BE2C (cell line): ENCODE results near the gene CERS4.
"Not testable (repeated sequence)": the region's sequence is repeated elsewhere in the genome, so short reads cannot be mapped to it uniquely, and the experiment has no call there.

Experiments
- DNase-seq: peaks from one replicate; pipeline ENCODE4 v3.0.0-alpha.2; 2020
- H3K27me3 ChIP-seq: fragments of 250-450 bp; sonication (Bioruptor Pico); 2 replicates; pipeline ENCODE4 v1.5.1; 2020; ENCODE audit warnings: mild to moderate bottlenecking
- H3K36me3 ChIP-seq: fragments of 250-450 bp; sonication (Bioruptor Pico); 2 replicates; pipeline ENCODE4 v1.5.1; 2020; ENCODE audit warnings: mild to moderate bottlenecking
- H3K4me1 ChIP-seq: fragments of 250-450 bp; sonication (Bioruptor Pico); 2 replicates; pipeline ENCODE4 v1.5.1; 2020
- H3K4me3 ChIP-seq: 2 replicates; pipeline ENCODE4 v1.5.1; 2011; ENCODE audit warnings: low read depth, low read length
- H3K9me3 ChIP-seq: fragments of 250-450 bp; sonication (Bioruptor Pico); 2 replicates; pipeline ENCODE4 v1.5.1; 2020
- TF ChIP-seq, protein P1 (sequence below): IDR thresholded peaks from 2 replicates; pipeline ENCODE4 v1.5.1; 2012; ENCODE audit warnings: mild to moderate bottlenecking, low read depth, low read length

The CERS4 gene

DNA sequence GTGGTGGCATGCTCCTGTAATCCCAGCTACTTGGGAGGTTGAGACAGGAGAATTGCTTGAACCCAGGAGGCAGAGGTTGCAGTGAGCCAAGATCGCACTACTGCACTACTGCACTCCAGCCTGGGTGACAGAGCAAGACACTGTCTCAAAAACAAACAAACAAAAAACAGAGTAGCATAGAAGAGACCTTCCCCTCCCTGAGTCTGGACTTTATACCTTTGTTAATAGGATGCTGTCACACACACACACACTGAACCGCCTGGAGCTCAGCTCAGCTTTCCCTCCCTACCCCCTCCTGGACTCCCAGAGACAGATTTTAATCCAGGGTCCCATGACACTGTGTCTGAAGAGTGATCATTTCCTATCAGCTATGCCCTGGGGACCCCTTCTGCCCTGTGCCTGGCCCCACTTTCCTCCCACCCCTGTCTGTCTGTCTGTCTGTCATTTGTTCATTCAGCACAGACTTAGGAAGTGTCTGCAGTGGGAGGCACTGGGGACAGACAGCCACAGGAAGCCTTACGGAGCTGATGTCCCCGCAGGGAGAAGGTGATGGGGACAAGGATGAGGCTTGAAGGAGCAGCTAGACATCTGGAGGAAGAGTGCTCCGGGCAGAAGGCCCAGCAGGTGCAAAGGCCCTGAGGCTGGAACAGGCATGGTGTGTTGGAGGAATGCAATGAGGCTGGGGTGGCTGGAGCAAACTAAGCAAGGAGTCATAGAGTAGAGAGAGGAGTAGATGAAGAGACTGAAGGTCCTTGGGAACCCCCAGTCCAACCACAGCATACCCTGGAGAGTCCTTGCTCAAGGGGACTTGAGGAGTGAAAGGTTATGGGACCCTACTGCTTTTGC lies 4.9 kb downstream of the CERS4 start:
- Histone ChIP-seq H3K4me3 (no peak overlapping the region), H3K9me3 (no peaks in the 10 kb centered on the region), H3K27me3 (peaks cover 7% of the 10 kb centered on the region), H3K4me1 (no peaks in the 10 kb centered on the region), H3K36me3 (no peaks in the 10 kb centered on the region)
- no peak for DNase-seq
- TF ChIP-seq, protein P1, sequence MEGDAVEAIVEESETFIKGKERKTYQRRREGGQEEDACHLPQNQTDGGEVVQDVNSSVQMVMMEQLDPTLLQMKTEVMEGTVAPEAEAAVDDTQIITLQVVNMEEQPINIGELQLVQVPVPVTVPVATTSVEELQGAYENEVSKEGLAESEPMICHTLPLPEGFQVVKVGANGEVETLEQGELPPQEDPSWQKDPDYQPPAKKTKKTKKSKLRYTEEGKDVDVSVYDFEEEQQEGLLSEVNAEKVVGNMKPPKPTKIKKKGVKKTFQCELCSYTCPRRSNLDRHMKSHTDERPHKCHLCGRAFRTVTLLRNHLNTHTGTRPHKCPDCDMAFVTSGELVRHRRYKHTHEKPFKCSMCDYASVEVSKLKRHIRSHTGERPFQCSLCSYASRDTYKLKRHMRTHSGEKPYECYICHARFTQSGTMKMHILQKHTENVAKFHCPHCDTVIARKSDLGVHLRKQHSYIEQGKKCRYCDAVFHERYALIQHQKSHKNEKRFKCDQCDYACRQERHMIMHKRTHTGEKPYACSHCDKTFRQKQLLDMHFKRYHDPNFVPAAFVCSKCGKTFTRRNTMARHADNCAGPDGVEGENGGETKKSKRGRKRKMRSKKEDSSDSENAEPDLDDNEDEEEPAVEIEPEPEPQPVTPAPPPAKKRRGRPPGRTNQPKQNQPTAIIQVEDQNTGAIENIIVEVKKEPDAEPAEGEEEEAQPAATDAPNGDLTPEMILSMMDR, result no peak

DNA sequence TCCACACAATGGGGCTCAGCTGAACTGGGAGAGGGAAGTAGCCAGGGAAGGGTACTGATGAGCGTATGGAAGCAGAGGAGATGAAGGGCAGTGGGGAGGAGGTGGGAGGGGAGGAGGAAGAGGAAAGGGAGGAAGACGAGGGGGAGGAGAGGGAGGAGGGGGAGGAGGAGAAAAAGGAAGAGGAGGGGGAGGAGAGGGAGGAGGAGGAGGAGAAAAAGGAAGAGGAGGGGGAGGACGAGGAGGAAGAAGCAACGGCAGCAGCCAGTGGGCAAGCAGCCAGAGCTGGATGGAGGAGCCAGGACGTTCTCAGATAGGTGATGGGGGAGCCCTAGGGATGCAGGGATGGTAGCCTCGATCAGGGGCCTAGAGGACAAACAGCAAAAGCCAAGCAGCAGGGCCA lies 5.6 kb downstream of the CERS4 start:
- no peak for DNase-seq
- TF ChIP-seq, protein P1, result no peak
- peaks cover 2% of the 10 kb centered on the region for H3K27me3 ChIP-seq
- no peaks in the 10 kb centered on the region for H3K36me3 ChIP-seq
- H3K9me3 ChIP-seq, result no peaks in the 10 kb centered on the region
- H3K4me3 ChIP-seq, result no peak overlapping the region
- H3K4me1 ChIP-seq, result no peaks in the 10 kb centered on the region

DNA sequence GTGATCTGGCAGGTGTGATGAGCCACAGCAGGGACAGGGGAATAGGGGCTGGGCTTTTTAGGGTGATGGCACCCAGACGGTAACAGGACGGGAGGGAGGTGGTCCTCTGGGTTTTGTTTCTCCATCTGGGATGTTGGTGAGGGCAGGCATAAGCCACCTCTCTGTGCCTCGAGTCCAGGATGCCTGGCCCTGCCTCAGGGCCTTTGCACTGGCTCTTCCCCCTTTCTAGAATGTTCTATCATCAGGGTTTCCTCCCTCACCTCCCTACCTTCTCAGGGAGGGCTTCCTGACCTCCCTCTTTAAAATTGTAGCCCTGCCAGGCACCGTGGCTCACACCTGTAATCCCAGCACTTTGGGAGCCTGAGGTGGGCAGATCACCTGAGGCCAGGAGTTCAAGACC lies 6.6 kb downstream of the CERS4 start:
- no peaks in the 10 kb centered on the region for H3K9me3 ChIP-seq
- H3K27me3 ChIP-seq, result no peaks in the 10 kb centered on the region
- TF ChIP-seq, protein P1, result no peak

DNA sequence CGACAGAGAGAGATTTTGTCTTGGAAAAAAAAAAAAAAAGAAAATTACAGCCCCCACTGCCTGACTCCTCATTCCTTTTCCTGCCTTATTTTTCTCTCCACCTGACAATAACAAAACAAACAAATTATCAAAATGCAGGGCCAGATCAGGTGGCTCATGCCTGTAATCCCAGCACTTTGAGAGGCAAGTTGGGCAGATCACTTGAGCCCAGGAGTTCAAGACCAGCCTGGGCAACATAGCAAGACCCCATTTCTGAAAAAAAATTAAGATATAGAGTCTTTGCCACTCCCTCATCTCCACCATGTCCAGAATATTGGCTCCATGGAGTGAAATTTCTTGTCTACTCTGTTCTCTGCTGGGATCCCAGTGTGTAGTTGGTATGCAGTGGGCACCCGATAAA lies 7.2 kb downstream of the CERS4 start:
- TF ChIP-seq, protein P1, result no peak
- H3K27me3 ChIP-seq, result no peaks in the 10 kb centered on the region
- no peaks in the 10 kb centered on the region for H3K9me3 ChIP-seq
- no peaks in the 10 kb centered on the region for H3K36me3 ChIP-seq
- H3K4me3 ChIP-seq, result no peak overlapping the region
- no peaks in the 10 kb centered on the region for H3K4me1 ChIP-seq
- DNase-seq, result no peak

More for the DNA sequence above, 6.6 kb downstream of the CERS4 start:
- no peaks in the 10 kb centered on the region for H3K4me1 ChIP-seq
- DNase-seq, result no peak
- H3K36me3 ChIP-seq, result no peaks in the 10 kb centered on the region
- no peak overlapping the region for H3K4me3 ChIP-seq

DNA sequence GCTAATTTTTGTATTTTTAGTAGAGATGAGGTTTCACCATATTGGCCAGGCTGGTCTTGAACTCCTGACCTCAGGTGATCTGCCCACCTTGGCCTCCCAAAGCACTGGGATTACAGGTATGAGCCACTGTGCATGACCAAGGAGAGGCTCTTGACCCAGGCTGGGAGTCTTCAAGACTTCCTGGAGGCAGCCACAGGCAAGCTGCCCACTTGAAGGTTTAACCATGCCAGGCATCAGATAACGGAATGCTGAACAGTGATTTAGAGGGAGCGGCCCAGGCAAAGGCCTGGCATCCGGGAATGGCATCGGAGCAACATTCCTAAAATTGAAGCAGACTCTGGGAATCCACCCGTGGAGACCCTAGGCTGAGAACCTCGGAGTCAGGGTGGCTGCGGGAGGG lies 9.0 kb downstream of the CERS4 start:
- not testable (repeated sequence) for H3K36me3 ChIP-seq, H3K4me1 ChIP-seq, H3K27me3 ChIP-seq, H3K9me3 ChIP-seq, H3K4me3 ChIP-seq, DNase-seq

DNA sequence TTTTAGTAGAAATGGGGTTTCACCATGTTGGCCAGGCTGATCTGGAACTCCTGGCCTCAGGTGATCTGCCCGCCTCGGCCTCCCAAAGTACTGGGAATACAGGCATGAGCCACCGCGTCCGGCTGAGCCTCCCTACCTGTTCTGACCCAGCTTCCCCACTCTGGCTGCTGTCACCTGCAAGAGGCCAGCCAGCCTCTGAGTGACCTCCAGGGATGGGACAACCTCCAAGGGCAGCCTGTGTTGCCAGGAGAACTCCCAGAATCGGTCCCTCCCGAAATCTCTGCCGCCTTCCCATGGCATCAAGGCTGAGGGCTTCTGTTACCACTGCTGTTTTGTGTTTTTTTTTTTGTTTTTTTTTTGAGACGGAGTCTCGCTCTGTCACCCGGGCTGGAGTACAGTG lies 11.3 kb downstream of the CERS4 start:
- Histone ChIP-seq H3K4me3 (no peak overlapping the region), H3K27me3 (no peaks in the 10 kb centered on the region), H3K36me3 (no peaks in the 10 kb centered on the region), H3K4me1 (no peaks in the 10 kb centered on the region), H3K9me3 (no peaks in the 10 kb centered on the region)
- DNase-seq, result no peak
- TF ChIP-seq, protein P1, result no peak
